Measurements from ENCODE around the gene UNC5CL. TPM values are rescaled to one million over a fixed set of nuclear protein-coding genes. Genes with fewer than 3 reads are reported as not detected.

UNC5CL gene
- polyA plus RNA-seq, 1 donor (not counting 4 experiments of a cell fraction or from before 2014, with no cell fraction given), result 0.34 TPM

- Histone ChIP-seq H3K4me2 (ENCODE audit: control insufficient read depth, extremely low read depth, insufficient read depth, low read depth, low read length) (peak overlapping the region; percentile 82), H4K20me1 (ENCODE audit: control insufficient read depth, extremely low read depth, insufficient read depth, low read length) (no peaks in the 10 kb centered on the region), H3K9me3 (ENCODE audit: control insufficient read depth, low read depth, low read length) (no peaks in the 10 kb centered on the region), H2AFZ (ENCODE audit: control insufficient read depth, low read length) (peak overlapping the region; percentile 95), H3K9ac (ENCODE audit: control insufficient read depth, extremely low read depth, insufficient read depth, low read length) (peak overlapping the region; percentile 73), H3K4me1 (ENCODE audit: control insufficient read depth, extremely low read depth, insufficient read depth, low read length) (peaks cover 22% of the 10 kb centered on the region), H3K27me3 (ENCODE audit: control insufficient read depth, extremely low read depth, insufficient read depth, low read length) (no peaks in the 10 kb centered on the region), H3K27ac (ENCODE audit: control insufficient read depth, insufficient read depth, low read length) (peak overlapping the region; percentile 44), H3K9me1 (ENCODE audit: control insufficient read depth, extremely low read depth, insufficient read depth, low read length) (no peaks in the 10 kb centered on the region), H3K79me2 (ENCODE audit: control insufficient read depth, insufficient read depth, low read length) (no peaks in the 10 kb centered on the region), H3K36me3 (ENCODE audit: control insufficient read depth in 2 of 2, extremely low read depth in 1 of 2, insufficient read depth in 2 of 2, low read length in 2 of 2) (no peaks in the 10 kb centered on the region), H3K4me3 (ENCODE audit: control insufficient read depth in 2 of 3, extremely low read depth in 1 of 3, insufficient read depth in 2 of 3, low read depth in 1 of 3, low read length in 3 of 3) (peak overlapping the region; percentile 20 to 68 (median 45))
- dilution Hi-C loops (cut with MboI; ENCODE audit: extremely low pct_ligation_motif_present, low sequenced_read_pairs), result no loop called here
- FAIRE-seq (no peak), DNase-seq (ENCODE audit: low read depth, low spot score) (no peak)
- TF ChIP-seq, protein P1, sequence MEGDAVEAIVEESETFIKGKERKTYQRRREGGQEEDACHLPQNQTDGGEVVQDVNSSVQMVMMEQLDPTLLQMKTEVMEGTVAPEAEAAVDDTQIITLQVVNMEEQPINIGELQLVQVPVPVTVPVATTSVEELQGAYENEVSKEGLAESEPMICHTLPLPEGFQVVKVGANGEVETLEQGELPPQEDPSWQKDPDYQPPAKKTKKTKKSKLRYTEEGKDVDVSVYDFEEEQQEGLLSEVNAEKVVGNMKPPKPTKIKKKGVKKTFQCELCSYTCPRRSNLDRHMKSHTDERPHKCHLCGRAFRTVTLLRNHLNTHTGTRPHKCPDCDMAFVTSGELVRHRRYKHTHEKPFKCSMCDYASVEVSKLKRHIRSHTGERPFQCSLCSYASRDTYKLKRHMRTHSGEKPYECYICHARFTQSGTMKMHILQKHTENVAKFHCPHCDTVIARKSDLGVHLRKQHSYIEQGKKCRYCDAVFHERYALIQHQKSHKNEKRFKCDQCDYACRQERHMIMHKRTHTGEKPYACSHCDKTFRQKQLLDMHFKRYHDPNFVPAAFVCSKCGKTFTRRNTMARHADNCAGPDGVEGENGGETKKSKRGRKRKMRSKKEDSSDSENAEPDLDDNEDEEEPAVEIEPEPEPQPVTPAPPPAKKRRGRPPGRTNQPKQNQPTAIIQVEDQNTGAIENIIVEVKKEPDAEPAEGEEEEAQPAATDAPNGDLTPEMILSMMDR (optimal IDR thresholded peaks at IDR 0.05 in 1 of 3, IDR thresholded peaks at IDR 0.05 in 1 of 3, conservative IDR thresholded peaks at IDR 0.05 in 1 of 3; ENCODE audit: extremely low read depth in 1 of 3, insufficient read depth in 2 of 3, low read length in 3 of 3), result no peak
- TF ChIP-seq EZH2 (IDR thresholded peaks at IDR 0.05; ENCODE audit: low read length), result no peak
Measured at GRCh38 chr6:41028561-41029412, 10.2 kb downstream of the UNC5CL start.

DNA sequence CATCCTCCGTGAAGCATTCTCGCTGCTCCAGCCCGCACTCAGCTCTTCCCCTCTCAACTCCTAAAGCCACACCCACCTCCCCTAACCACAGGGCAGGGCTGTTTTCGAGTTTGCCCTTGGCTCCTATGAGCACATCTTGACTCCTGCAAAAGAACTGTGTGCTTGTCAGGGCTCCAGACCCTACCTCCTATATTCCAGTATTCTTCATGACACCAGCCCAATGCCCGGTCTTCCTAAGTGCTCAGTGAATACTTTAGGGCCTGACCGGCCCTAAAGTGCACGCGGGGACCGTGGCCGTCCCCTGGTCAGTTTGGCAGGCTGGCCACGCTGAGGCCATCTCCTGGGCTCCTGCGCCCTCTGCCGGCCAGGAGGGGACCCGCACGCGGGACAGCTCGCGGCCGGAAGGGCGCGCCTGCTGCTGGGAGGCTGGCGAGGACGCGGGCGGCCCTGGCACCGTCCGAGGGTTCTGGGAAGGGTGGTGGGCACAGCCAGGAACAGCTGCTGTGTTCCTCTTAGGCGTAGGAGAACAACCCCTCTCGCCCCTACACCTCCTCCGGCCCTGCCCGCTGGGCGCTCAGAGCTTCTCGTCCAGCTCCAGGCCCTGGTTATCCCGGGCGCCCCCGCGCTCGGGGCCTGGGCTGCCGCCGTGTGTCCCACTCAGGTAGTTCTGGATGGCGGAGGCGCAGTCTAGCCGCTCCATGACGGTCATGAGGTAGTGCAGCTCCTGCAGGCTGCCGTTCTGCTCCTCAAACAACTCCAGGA lies 11.0 kb downstream of the UNC5CL start:
- peak overlapping the region; percentile 82 for H3K4me2 ChIP-seq (ENCODE audit: control insufficient read depth, extremely low read depth, insufficient read depth, low read depth, low read length)
- peak overlapping the region; percentile 73 for H3K9ac ChIP-seq (ENCODE audit: control insufficient read depth, extremely low read depth, insufficient read depth, low read length)
- H3K9me3 ChIP-seq (ENCODE audit: control insufficient read depth, low read depth, low read length), result no peaks in the 10 kb centered on the region
- peak overlapping the region; percentile 44 for H3K27ac ChIP-seq (ENCODE audit: control insufficient read depth, insufficient read depth, low read length)
- H3K79me2 ChIP-seq (ENCODE audit: control insufficient read depth, insufficient read depth, low read length), result no peaks in the 10 kb centered on the region
- H4K20me1 ChIP-seq (ENCODE audit: control insufficient read depth, extremely low read depth, insufficient read depth, low read length), result no peaks in the 10 kb centered on the region
- FAIRE-seq (no peak), DNase-seq (ENCODE audit: low read depth, low spot score) (no peak)
- peaks cover 30% of the 10 kb centered on the region for H3K4me1 ChIP-seq (ENCODE audit: control insufficient read depth, extremely low read depth, insufficient read depth, low read length)
- no peak for TF ChIP-seq EZH2 (IDR thresholded peaks at IDR 0.05; ENCODE audit: low read length)
- TF ChIP-seq, protein P1 (optimal IDR thresholded peaks at IDR 0.05 in 1 of 3, IDR thresholded peaks at IDR 0.05 in 1 of 3, conservative IDR thresholded peaks at IDR 0.05 in 1 of 3; ENCODE audit: extremely low read depth in 1 of 3, insufficient read depth in 2 of 3, low read length in 3 of 3), result peak; percentile 74 to 96 (median 96)
- H2AFZ ChIP-seq (ENCODE audit: control insufficient read depth, low read length), result peak overlapping the region; percentile 95
- H3K9me1 ChIP-seq (ENCODE audit: control insufficient read depth, extremely low read depth, insufficient read depth, low read length), result no peaks in the 10 kb centered on the region
- dilution Hi-C loops (cut with MboI; ENCODE audit: extremely low pct_ligation_motif_present, low sequenced_read_pairs), result no loop called here
- no peaks in the 10 kb centered on the region for H3K27me3 ChIP-seq (ENCODE audit: control insufficient read depth, extremely low read depth, insufficient read depth, low read length)
- peak overlapping the region; percentile 20 to 68 (median 45) for H3K4me3 ChIP-seq (ENCODE audit: control insufficient read depth in 2 of 3, extremely low read depth in 1 of 3, insufficient read depth in 2 of 3, low read depth in 1 of 3, low read length in 3 of 3)
- H3K36me3 ChIP-seq (ENCODE audit: control insufficient read depth in 2 of 2, extremely low read depth in 1 of 2, insufficient read depth in 2 of 2, low read length in 2 of 2), result no peaks in the 10 kb centered on the region

Measured in keratinocyte (primary cell).